Adrenal gland (tissue), 12 donors: Measurements from ENCODE around the gene ACAN. TPM values are rescaled to one million over a fixed set of nuclear protein-coding genes. Genes with fewer than 3 reads are reported as not detected.

ENCODE experiments used
- DNase-seq, 7 donors: peaks; one replicate each; pipeline ENCODE4 v3.0.0-alpha.2; 2019 to 2020
- H3K27ac ChIP-seq, 5 donors: fragments of 200-600 bp; sonication (generic) in 4 of 5; 1 replicate in 3 of 5; 2 replicates in 2 of 5; pipeline versions ENCODE4 v1.5.1 to v1.8.0; 2016 to 2020; ENCODE audit warnings: mild to moderate bottlenecking in 1 of 5
- H3K27me3 ChIP-seq: fragments of 200-600 bp; 2 replicates; pipeline ENCODE4 v1.8.0; 2021
- H3K36me3 ChIP-seq, 2 donors: fragments of 200-600 bp; replicated peaks in 1 of 2; 1 replicate in 1 of 2; 2 replicates in 1 of 2; pipeline versions ENCODE4 v1.5.1 to v1.8.0; 2018 to 2022
- H3K4me1 ChIP-seq, 2 donors: fragments of 200-600 bp; replicated peaks in 1 of 2; 1 replicate in 1 of 2; 2 replicates in 1 of 2; pipeline versions ENCODE4 v1.5.1 to v1.8.0; 2018 to 2021
- H3K4me3 ChIP-seq, 4 donors: fragments of 200-600 bp; sonication (generic) in 3 of 4; one replicate each; pipeline ENCODE4 v1.5.1; 2016 to 2018
- H3K9me3 ChIP-seq, 3 donors: fragments of 200-600 bp; sonication (generic) in 1 of 3; replicated peaks in 1 of 3; 1 replicate in 2 of 3; 2 replicates in 1 of 3; pipeline versions ENCODE4 v1.5.1 to v1.8.0; 2016 to 2021
- POLR2A ChIP-seq, 2 donors: fragments of 450-650 bp; IDR thresholded peaks; one replicate each; pipeline ENCODE4 v1.6.1; 2017; ENCODE audit warnings: antibody characterized with exemption in 2 of 2, mild to moderate bottlenecking in 2 of 2, moderate library complexity in 1 of 2
- WGBS, 4 donors: extraction: QIAGEN DNeasy Blood & Tissue Kit in 2 of 4; methylation state at CpG; one replicate each; pipeline versions ENCODE4 v1.1.5 to v1.1.7; 2013 to 2017; 5-methylcytosine and 5-hydroxymethylcytosine counted together
- intact Hi-C, 2 donors: fragments of 100-400 bp; cut with DNase I; formaldehyde crosslinking; loops; one replicate each; pipeline versions ENCODE4 v1.14.1 to v1.15.0; 2022 to 2023
- polyA plus RNA-seq, 3 donors: library from polyadenylated mRNA; stranded (reverse); fragments of 200-250 nt in 2 of 3; fragments of 350-450 nt in 1 of 3; fragmentation: Illumina TruSeq in 1 of 3; extraction: RNeasy Lipid Tissue Mini Kit (QIAGEN cat#74804) in 1 of 3; gene quantifications; one replicate each; pipeline ENCODE4 v1.2.3, GENCODE V29; 2013 to 2014
- total RNA-seq, 9 donors: library from RNA; depleted of rRNA in 4 of 9; stranded (reverse); fragments of >200 nt in 4 of 9; fragments of 120-200 nt in 1 of 9; fragmentation: NEBNext Ultra II Directional in 1 of 9; extraction: Animal tissue kit (Norgen Biotek cat#: 25700) in 1 of 9; gene quantifications; one replicate each; pipeline versions ENCODE4 v1.1.0 to v1.2.4, GENCODE V29; 2013 to 2023
- TF ChIP-seq, protein P1 (sequence below), 6 experiments: fragments of 450-650 bp in 4 of 6; fragments of 200-600 bp in 2 of 6; sonication (generic) in 1 of 6; IDR thresholded peaks; 1 replicate in 5 of 6; 2 replicates in 1 of 6; pipeline versions ENCODE4 v1.5.1 to v1.8.0; 2016 to 2021; ENCODE audit warnings: antibody characterized with exemption in 6 of 6, mild to moderate bottlenecking in 2 of 6, moderate library complexity in 1 of 6
- donor health status: healthy with polysubstance abuse.
- donor health status: Bipolar disorder and iron deficiency.
- donor health status: DM: yes; HTN: yes; CAD: no.
- donor health status: DM: no; HTN: no; CAD: no.
- donor health status: DM: no; HTN: no; CAD: no.
- donor health status: DM: yes; HTN: yes; CAD: no.

ACAN gene
- total and polyA plus RNA-seq, 12 donors, result 0.04 to 2.4 (median 0.42) TPM

DNA sequence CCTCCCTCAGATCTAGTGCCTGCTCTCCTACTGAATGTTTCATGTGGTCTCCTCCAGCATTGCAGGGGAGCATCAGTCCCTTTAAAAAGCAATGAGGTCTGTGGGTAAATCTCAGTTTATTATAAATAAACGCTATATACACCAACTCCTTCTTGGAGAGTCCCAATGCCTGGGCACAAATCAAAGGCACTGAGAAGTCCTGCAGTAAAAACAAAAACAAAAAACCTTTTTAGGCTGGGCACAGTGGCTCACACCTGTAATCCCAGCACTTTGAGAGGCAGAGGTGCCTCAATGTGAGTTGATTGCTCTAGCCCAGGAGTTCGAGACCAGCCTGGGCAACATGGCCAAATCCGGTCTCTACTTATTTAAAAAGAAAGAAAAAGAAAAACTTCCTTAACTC is 45.0 kb downstream of the ACAN start:
- H3K27me3 ChIP-seq, result peaks cover 11% of the 10 kb centered on the region
- no peak overlapping the region for H3K4me3 ChIP-seq
- H3K36me3 ChIP-seq, result no peaks in the 10 kb centered on the region
- intact Hi-C loops, result no loop called here
- no peaks in the 10 kb centered on the region for H3K9me3 ChIP-seq
- DNase-seq, result no peak
- 77 to 92% (median 87%) methylated on average over 3 of the region's 3 CpGs for WGBS, 4 donors
- H3K4me1 ChIP-seq, result no peaks in the 10 kb centered on the region
- TF ChIP-seq, protein P1, sequence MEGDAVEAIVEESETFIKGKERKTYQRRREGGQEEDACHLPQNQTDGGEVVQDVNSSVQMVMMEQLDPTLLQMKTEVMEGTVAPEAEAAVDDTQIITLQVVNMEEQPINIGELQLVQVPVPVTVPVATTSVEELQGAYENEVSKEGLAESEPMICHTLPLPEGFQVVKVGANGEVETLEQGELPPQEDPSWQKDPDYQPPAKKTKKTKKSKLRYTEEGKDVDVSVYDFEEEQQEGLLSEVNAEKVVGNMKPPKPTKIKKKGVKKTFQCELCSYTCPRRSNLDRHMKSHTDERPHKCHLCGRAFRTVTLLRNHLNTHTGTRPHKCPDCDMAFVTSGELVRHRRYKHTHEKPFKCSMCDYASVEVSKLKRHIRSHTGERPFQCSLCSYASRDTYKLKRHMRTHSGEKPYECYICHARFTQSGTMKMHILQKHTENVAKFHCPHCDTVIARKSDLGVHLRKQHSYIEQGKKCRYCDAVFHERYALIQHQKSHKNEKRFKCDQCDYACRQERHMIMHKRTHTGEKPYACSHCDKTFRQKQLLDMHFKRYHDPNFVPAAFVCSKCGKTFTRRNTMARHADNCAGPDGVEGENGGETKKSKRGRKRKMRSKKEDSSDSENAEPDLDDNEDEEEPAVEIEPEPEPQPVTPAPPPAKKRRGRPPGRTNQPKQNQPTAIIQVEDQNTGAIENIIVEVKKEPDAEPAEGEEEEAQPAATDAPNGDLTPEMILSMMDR (IDR thresholded peaks at IDR 0.05), result no peak
- TF ChIP-seq POLR2A (IDR thresholded peaks at IDR 0.05), result no peak
- no peak overlapping the region for H3K27ac ChIP-seq

DNA sequence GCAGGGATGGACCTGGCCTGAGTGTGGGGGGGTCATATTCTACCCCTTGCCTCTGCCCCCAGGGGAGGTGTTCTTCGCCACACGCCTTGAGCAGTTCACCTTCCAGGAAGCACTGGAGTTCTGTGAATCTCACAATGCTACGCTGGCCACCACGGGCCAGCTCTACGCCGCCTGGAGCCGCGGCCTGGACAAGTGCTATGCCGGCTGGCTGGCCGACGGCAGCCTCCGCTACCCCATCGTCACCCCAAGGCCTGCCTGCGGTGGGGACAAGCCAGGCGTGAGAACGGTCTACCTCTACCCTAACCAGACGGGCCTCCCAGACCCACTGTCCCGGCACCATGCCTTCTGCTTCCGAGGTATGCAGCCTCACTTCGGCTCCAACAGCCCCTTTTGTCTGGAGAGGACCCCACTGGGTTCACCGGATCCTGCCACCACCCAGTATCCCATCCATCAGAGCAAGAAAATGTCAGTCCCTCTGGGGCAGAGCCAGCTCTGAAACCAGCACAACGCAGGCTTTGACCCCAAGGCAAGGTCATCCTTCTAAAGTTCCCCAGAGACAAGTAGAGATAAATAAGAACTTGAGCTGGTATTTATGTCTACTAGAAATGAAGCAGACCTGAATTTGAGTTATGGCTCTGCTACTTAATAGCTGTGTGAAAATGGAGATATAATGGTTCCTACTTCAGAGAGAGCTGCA is 46.3 kb downstream of the ACAN start:
- Histone ChIP-seq H3K27ac (no peak overlapping the region), H3K36me3 (no peaks in the 10 kb centered on the region), H3K9me3 (no peaks in the 10 kb centered on the region), H3K4me3 (no peak overlapping the region), H3K4me1 (no peaks in the 10 kb centered on the region), H3K27me3 (peaks cover 11% of the 10 kb centered on the region)
- DNase-seq, result peak in 2 of 7 donors; percentile 12 to 21
- TF ChIP-seq POLR2A (IDR thresholded peaks at IDR 0.05), result no peak
- TF ChIP-seq, protein P1 (IDR thresholded peaks at IDR 0.05), result no peak
- 74 to 79% (median 74%) methylated on average over 10 to 22 of the region's 22 CpGs for WGBS, 4 donors
- intact Hi-C loops, result no loop called here

DNA sequence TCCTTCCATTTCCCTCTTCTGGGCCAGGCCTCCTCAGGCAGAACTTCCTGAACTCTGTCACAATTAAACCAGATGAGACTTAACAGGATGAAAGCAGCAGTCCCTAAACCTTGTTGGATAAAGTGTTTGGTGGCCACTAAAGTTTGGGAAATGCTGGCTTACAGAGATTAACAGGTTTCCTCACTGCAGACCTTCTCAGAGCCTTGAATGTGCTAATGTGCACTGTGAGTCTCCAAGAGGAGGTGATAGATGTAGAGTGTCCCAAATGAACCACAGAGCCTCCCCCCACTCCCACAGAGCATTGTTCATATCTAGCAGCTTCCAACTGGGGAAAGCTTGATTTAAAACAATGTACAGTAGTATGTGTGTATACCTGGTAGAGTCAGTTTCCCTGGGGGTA is 49.2 kb downstream of the ACAN start:
- no peak for DNase-seq
- Histone ChIP-seq H3K9me3 (no peaks in the 10 kb centered on the region), H3K36me3 (no peaks in the 10 kb centered on the region), H3K4me3 (no peak overlapping the region), H3K27me3 (peaks cover 11% of the 10 kb centered on the region), H3K27ac (no peak overlapping the region), H3K4me1 (no peaks in the 10 kb centered on the region)
- intact Hi-C loops, result no loop called here
- no peak for TF ChIP-seq POLR2A (IDR thresholded peaks at IDR 0.05)
- TF ChIP-seq, protein P1 (IDR thresholded peaks at IDR 0.05), result no peak

DNA sequence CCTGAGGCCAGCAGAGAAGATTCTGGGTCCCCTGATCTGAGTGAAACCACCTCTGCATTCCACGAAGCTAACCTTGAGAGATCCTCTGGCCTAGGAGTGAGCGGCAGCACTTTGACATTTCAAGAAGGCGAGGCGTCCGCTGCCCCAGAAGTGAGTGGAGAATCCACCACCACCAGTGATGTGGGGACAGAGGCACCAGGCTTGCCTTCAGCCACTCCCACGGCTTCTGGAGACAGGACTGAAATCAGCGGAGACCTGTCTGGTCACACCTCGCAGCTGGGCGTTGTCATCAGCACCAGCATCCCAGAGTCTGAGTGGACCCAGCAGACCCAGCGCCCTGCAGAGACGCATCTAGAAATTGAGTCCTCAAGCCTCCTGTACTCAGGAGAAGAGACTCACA is 55.7 kb downstream of the ACAN start:
- intact Hi-C loops, result no loop called here
- TF ChIP-seq POLR2A (IDR thresholded peaks at IDR 0.05), result no peak
- TF ChIP-seq, protein P1 (IDR thresholded peaks at IDR 0.05), result no peak

More for the DNA sequence above, 55.7 kb downstream of the ACAN start:
- Histone ChIP-seq H3K4me1 (no peaks in the 10 kb centered on the region), H3K27ac (no peak overlapping the region), H3K36me3 (no peaks in the 10 kb centered on the region), H3K4me3 (no peak overlapping the region), H3K27me3 (no peaks in the 10 kb centered on the region), H3K9me3 (no peaks in the 10 kb centered on the region)
- DNase-seq, result no peak
- 85 to 90% (median 88%) methylated on average over 11 of the region's 11 CpGs for WGBS, 4 donors
